Stimulated activated CD4-positive, alpha-beta T cell treated with anti-CD3 and anti-CD28 coated beads, TNF-alpha, amount 100 ng/mL, for 1 hour (primary cell): ENCODE measurements around the gene ATP1B1.

Experiments
- DNase-seq, 3 donors: peaks; one replicate each; pipeline ENCODE4 v3.0.0-alpha.2; 2020; ENCODE audit warnings: low read depth in 3 of 3, low spot score in 1 of 3

The ATP1B1 gene

DNA sequence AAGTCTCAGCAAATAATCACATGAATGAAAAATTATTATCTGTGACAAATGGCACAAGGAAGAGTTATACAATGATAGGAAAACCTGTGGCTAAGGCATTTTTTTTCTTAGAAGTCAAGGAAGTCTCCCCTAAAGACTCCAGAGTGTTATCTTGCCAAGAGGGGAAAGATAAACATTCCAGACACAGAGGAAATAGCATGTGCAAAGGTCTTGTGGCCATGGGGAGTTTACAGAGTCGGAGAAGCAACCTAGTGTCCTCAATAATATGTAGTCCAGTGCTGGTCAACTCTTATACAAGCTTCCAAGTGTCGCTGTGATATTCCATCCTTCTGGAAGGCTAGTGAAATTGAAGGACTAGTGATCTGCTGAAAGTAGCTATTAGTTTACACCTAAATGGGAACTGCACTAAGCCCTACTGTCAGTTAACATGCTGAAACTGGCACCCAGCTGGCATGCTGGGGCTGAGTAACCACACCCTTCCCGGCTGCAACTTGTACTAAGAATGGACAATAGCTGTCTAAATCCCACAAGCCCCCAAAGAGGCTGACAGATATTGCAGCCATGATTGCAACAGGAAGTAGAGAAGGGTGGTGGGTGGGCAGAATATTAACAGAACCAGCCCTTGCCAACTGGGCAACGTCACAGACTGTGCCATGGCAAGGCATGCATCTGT lies 11.5 kb upstream of the ATP1B1 start:
- no peak for DNase-seq

- DNase-seq = no peak
Measured at GRCh38 chr1:169098380-169098779, 8.1 kb upstream of the ATP1B1 start.

- no peak for DNase-seq
Measured at GRCh38 chr1:169099561-169099960, 6.9 kb upstream of the ATP1B1 start.

GRCh38 chr1:169100208-169100607 lies 6.3 kb upstream of the ATP1B1 start:
- no peak for DNase-seq

- DNase-seq = no peak
Measured at GRCh38 chr1:169100651-169101088, 5.8 kb upstream of the ATP1B1 start.

- no peak for DNase-seq
Measured at GRCh38 chr1:169102567-169102966, 3.9 kb upstream of the ATP1B1 start.

DNA sequence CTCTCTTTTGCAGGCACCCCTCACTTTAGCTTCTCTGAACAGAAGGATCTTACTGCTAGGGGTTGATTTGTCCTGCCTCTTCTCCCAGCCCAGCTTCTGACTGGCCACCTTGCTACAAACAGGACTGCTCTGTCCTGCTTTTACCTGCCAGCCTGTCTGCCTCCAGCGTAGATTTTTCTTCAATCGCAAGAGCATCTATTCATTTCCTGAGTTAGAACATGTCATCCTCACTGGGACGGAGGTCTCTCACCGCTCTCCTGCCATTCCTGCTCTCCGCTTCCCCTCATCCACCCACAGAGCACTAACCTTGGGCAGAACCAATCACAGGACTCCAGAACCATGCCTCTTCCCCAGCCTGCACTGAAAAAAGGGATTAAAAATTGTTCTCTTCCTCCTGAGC lies 3.5 kb upstream of the ATP1B1 start:
- no peak for DNase-seq

- DNase-seq = no peak
Measured at GRCh38 chr1:169103480-169103893, 3.0 kb upstream of the ATP1B1 start.

DNA sequence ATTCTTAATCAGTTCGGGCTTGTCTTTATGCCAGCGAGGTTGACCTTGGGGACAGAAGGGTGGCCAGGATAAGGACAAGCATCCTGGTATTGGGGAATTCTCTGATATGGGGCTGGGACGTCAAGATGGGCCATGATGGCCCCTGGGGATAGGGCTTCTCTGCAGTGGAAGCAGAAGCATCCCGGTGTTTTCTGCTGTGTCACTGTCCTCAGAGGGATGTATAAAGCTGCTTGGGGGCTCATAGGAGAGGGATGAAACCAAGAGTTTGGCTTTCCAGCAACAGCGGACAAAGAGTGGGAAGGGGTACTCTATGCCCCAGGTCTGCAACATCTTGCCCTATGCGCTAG lies 1.4 kb upstream of the ATP1B1 start:
- DNase-seq = no peak

DNA sequence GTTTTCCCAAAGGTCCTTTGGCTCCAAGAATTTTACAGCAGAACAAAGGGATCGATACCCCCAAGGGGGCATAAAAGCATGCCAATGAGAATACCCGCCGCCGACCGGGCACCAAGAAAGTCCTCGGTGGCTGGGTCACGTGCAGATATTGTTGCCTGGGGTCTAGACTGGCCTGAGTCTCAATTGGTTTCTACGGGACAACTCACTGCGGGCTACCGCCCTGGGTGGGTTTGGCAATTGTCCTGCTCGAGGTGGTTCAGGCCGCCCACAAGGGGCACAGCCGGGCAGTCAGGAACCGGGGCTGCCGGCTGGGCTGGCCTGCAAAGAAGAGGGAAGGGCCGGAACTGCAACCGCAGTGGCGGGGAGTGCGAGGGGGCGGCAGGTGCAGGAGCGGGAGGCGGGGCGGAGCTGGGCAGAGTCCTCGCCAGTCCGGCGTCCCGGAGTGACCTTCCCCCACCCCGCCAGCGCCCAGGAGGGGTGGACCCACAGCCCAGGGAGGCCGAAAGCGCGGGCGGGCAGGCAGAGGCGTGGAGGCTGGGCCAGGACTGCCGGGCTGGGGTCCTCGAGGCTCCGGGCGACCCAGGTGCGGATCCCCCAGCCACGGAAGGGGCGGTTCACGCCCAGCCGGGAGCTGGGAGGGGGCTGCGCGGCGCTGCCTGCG lies 926 bp upstream of the ATP1B1 start:
- DNase-seq = peak in 1 of 3 donors; percentile 7

DNA sequence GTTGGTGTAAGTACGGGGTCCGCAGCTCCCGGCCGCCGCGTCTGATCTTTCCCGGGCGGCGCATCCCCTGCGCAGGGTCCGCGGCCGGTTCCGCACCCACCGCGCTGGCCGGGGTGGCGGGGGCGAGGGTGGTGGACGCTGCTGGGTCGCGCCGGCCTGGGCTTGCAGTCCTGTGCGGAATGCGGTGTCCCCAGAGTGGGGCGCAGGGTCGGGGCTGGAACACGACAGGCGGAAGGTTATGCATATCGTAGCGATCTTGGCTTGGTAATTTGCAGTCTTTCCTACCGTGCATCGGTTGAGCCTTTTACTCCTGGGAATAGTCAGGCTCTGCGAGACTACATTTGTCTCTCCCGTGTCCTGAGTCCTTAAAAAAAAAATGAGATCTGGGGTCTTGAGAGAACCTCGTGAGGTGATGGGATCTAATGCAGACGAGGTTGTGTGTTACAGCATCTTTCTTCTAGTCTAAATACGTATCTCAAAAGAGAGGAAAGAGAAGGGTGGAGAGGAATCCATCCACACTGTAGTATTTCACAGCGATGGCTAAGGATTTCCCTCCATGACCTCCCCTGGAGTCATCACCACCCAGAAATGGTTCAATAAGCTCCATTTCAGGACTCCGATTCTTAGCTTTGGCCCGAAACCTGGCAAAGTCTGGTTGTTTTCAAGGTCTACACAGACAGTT lies 572 bp downstream of the ATP1B1 start:
- peak in 1 of 3 donors; percentile 10 for DNase-seq

DNA sequence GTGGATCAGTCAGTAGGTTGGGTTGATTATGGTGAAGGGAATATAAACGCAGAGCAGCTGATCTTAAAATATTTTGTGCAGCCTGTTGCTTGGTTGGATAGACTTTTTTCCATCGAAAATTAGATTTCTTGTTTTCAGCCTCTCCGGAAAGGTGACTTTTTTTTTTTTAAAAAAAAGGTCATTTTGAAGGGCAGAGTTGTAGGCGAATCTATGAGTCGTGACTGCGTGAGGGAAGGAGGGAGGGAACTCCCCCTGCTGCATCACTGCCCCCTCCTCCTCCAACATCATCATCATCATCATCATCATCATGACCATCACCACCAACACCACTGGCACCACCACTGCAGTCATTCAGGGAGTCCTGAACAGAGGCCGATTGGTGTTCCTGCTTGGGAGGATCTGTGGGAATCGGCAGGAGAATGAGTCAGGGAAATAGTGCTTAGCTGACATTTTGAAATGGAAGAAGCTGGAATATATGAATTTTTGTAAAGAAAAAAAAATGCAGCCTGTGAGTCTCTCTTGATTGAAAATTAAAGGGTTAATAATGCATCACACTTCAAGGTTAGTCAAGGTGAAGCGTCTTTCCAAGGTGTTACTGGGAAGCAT lies 1.2 kb downstream of the ATP1B1 start:
- DNase-seq = no peak

GRCh38 chr1:169108223-169108622 lies 1.7 kb downstream of the ATP1B1 start:
- no peak for DNase-seq

DNA sequence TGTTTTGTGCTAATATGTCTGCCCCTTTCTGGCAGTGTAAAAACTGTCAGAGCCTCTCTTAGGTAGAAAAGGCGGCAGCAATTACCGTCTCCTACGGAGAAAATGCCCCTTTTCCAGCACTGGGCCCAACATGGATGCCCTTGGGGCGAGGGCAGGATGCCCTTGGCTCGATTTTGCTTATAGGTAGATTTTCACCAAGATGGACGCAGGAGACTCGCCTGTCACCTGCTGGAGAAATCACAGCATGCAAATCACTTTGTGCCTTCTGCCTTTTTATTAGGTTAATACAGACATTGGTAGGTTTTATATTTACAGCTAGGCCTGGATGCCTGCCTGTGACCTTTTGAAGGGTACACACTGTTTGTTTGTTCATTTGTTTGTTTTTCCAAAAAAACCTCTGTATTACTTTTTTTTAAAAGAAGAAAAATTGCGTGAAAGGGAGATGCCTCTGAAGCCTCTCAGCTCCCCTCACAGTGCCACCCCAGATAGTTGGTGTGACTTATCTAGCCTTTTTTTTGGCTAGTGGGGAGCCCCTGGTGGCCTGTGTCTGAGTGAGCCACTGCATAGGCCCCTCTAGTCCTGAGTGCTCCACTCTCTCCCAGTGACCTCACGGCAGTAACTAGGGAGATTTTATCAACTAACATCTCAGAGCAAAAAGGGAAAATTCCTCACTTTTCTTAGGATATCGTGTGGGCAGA lies 2.5 kb downstream of the ATP1B1 start:
- DNase-seq = no peak

DNA sequence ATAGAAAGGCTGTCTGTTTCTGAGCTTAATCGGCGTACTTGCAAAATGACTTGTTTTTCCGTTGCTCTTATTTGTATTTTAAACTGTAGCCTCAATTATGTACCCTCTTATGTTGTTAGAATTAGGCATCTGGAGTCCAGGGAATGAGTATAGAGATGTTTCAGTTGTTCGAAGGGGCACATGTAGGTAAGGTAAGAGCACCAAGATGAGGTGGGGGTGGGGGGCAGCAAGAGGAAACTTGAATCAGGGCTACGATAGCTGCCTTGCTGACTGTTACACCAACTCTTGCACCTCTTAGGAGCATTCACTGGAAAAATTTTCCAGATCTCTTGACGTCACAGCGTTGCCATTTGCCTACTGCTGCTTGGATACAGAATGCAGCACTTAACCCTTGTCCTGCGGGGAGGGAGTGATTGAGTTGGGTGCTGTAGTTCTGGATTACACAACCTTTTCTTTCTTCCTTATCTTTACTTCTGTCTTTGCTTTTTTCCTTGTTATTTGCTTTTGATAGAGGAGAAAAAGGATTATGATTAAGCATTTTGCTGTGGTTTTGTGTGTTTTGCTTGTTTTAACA lies 3.2 kb downstream of the ATP1B1 start:
- DNase-seq = no peak

- no peak for DNase-seq
Measured at GRCh38 chr1:169110236-169110635, 3.7 kb downstream of the ATP1B1 start.

GRCh38 chr1:169110689-169111447 lies 4.4 kb downstream of the ATP1B1 start:
- DNase-seq = no peak

DNA sequence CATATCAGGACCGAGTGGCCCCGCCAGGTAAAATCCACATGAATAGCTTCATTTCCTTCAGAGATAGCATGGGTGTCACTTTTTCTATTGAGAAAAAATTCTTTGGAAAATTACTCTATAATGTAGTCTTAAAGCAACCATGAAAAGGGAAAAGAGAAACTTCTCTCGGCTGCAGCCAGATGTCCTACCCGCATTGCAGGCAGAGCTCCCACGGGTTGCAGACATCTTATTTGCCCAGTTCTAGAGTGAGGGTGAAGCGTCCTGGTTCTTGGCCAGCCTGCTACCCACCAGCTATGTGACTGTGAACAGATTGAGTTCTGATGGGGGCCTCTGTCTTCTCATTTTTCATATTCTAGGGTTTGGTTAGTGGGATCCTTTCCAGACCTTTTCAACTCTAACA lies 5.0 kb downstream of the ATP1B1 start:
- DNase-seq = no peak

DNA sequence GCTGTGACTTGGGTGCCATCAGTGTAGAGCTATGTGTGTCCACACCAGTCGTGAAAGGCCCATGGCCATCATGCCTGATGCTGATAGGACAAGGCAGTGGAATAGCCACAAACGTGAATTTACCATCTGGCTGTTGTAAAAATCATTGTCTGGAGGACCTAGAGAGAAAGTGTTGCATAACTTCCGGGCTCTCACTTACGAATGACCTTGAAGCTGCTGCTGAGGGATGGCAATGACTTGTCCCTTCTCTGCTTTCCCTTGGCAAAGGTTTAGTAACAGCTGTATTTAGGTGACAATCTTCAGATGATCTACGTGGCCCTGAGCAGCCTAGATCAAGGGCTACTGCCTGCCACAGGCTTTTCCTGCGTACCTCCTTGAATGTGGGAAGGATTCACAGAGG lies 5.8 kb downstream of the ATP1B1 start:
- no peak for DNase-seq

GRCh38 chr1:169113613-169114119 lies 7.2 kb downstream of the ATP1B1 start:
- no peak for DNase-seq
